Tibial nerve (tissue), 4 donors: ENCODE measurements around the gene FSTL4. TPM values are rescaled to one million over a fixed set of nuclear protein-coding genes. Genes with fewer than 3 reads are reported as not detected.
A peak's percentile ranks its signal among the peaks of the same experiment; 100 is the strongest.

Experiments
- DNase-seq, 2 donors: peaks; one replicate each; pipeline ENCODE4 v3.0.0-alpha.2; 2019; ENCODE audit warnings: low spot score in 2 of 2
- H3K27ac ChIP-seq, 4 donors: fragments of 200-600 bp; sonication (generic) in 3 of 4; one replicate each; pipeline ENCODE4 v1.5.1; 2017 to 2019; ENCODE audit warnings: mild to moderate bottlenecking in 1 of 4
- H3K27me3 ChIP-seq, 2 donors: fragments of 200-600 bp; sonication (generic) in 1 of 2; one replicate each; pipeline versions ENCODE4 v1.5.1 to v1.6.0; 2017 to 2019
- H3K36me3 ChIP-seq, 3 donors: fragments of 200-600 bp; sonication (generic); one replicate each; pipeline ENCODE4 v1.5.1; 2018 to 2019
- H3K4me1 ChIP-seq, 4 donors: fragments of 200-600 bp; sonication (generic) in 3 of 4; one replicate each; pipeline ENCODE4 v1.5.1; 2017 to 2019
- H3K4me3 ChIP-seq, 4 donors: fragments of 200-600 bp; sonication (generic) in 3 of 4; one replicate each; pipeline ENCODE4 v1.5.1; 2017 to 2019; ENCODE audit warnings: mild to moderate bottlenecking in 1 of 4, moderate library complexity in 1 of 4
- H3K9me3 ChIP-seq, 4 donors: fragments of 200-600 bp; sonication (generic) in 3 of 4; one replicate each; pipeline ENCODE4 v1.5.1; 2017 to 2019
- EP300 ChIP-seq, 2 donors: sonication (generic); formaldehyde crosslinking; IDR thresholded peaks; one replicate each; pipeline ENCODE4 v1.6.1; 2017; ENCODE audit warnings: antibody characterized with exemption in 2 of 2, mild to moderate bottlenecking in 1 of 2
- POLR2A ChIP-seq, 2 donors: fragments of 450-650 bp; IDR thresholded peaks; one replicate each; pipeline ENCODE4 v1.6.1; 2017; ENCODE audit warnings: antibody characterized with exemption in 2 of 2, mild to moderate bottlenecking in 2 of 2, moderate library complexity in 2 of 2
- WGBS, 2 donors: methylation state at CpG; one replicate each; pipeline ENCODE4 v1.1.5; 2018; 5-methylcytosine and 5-hydroxymethylcytosine counted together
- total RNA-seq, 4 donors: library from RNA; depleted of rRNA; stranded (reverse); fragments of >200 nt; gene quantifications; one replicate each; pipeline ENCODE4 v1.1.0, GENCODE V29; 2016
- TF ChIP-seq, protein P1 (sequence below), 5 experiments: fragments of 200-600 bp in 3 of 5; fragments of 450-650 bp in 2 of 5; sonication (generic) in 3 of 5; IDR thresholded peaks; one replicate each; pipeline ENCODE4 v1.5.1; 2016 to 2019; ENCODE audit warnings: antibody characterized with exemption in 5 of 5, mild to moderate bottlenecking in 3 of 5, moderate library complexity in 2 of 5

Gene FSTL4
- total RNA-seq, 4 donors from 2014 or later, result 0.22 TPM; not detected in 3

DNA sequence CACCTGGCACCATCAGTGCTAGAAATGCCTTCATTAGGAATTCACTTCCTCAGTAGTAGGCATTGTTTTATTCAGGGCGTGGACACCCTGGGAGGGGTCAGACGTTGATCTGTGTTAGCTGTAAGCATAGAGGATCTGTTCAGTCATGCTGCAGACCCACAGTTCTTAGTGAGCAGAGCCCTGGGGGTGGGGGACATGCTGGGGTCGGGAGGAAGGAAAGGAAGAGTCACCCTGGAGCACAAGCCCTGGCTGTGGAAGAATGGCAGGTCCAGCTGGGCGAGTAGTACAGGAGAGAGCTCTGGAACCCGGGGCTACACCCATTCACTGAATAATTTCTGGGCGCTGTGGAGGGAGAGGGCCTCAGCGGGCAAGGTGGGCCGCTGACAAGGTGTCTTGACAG is 172.5 kb downstream of the FSTL4 start:
- no peak overlapping the region for H3K4me3 ChIP-seq
- no peaks in the 10 kb centered on the region for H3K4me1 ChIP-seq
- H3K27me3 ChIP-seq, result no peaks in the 10 kb centered on the region
- H3K9me3 ChIP-seq, result no peaks in the 10 kb centered on the region
- 70 to 81% methylated on average over 8 of the region's 8 CpGs for WGBS, 2 donors
- no peak for DNase-seq
- H3K27ac ChIP-seq, result peak overlapping the region in 1 of 4 donors; percentile 43
- no peak for TF ChIP-seq POLR2A (IDR thresholded peaks at IDR 0.05)
- TF ChIP-seq EP300 (IDR thresholded peaks at IDR 0.05), result no peak
- TF ChIP-seq, protein P1, sequence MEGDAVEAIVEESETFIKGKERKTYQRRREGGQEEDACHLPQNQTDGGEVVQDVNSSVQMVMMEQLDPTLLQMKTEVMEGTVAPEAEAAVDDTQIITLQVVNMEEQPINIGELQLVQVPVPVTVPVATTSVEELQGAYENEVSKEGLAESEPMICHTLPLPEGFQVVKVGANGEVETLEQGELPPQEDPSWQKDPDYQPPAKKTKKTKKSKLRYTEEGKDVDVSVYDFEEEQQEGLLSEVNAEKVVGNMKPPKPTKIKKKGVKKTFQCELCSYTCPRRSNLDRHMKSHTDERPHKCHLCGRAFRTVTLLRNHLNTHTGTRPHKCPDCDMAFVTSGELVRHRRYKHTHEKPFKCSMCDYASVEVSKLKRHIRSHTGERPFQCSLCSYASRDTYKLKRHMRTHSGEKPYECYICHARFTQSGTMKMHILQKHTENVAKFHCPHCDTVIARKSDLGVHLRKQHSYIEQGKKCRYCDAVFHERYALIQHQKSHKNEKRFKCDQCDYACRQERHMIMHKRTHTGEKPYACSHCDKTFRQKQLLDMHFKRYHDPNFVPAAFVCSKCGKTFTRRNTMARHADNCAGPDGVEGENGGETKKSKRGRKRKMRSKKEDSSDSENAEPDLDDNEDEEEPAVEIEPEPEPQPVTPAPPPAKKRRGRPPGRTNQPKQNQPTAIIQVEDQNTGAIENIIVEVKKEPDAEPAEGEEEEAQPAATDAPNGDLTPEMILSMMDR (IDR thresholded peaks at IDR 0.05), result no peak
- no peaks in the 10 kb centered on the region for H3K36me3 ChIP-seq

DNA sequence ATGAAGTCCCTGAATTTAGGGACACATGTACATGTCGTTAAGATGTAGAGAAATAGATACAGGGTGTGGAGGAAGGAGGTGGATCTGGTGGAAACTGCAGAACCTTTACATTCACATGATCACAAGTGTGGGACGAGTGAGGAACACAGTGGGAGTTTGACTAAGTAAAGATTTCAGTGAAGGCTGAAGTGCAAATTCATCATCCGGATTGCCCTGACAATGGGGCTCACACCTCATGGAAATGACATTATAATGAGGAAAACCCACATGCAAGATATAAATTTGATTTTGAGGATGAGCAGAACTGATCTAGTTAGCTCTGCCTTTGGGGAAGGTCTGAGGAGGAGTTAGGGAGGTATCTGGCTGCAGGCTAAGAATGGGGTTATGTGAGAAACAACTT is 173.9 kb downstream of the FSTL4 start:
- no peak for TF ChIP-seq EP300 (IDR thresholded peaks at IDR 0.05)
- TF ChIP-seq POLR2A (IDR thresholded peaks at IDR 0.05), result no peak
- TF ChIP-seq, protein P1 (IDR thresholded peaks at IDR 0.05), result no peak
- H3K27me3 ChIP-seq, result no peaks in the 10 kb centered on the region
- 81 to 84% methylated on average over 3 of the region's 3 CpGs for WGBS, 2 donors
- H3K9me3 ChIP-seq, result no peaks in the 10 kb centered on the region
- H3K4me1 ChIP-seq, result no peaks in the 10 kb centered on the region
- H3K36me3 ChIP-seq, result no peaks in the 10 kb centered on the region
- no peak overlapping the region for H3K4me3 ChIP-seq
- H3K27ac ChIP-seq, result no peak overlapping the region
- no peak for DNase-seq

DNA sequence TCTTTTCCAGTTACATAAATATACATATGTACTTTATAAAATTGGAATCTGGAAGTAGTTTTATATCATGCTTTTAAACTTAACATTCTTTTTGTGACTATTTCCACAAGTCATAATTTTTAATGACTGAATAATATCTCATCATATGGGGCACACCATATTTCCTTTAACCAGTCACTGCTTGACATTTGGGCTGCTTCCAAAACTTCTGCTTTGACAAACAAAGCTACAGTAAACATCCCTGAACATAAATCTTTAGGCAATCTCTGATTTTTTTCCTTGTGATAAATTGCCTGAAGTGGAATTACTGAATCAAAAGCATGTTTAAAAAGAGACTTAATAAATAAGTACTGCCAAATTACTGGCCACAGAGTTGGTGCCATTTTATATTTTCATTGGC is 178.0 kb downstream of the FSTL4 start:
- Histone ChIP-seq H3K27me3 (no peaks in the 10 kb centered on the region), H3K36me3 (no peaks in the 10 kb centered on the region), H3K27ac (no peak overlapping the region), H3K4me3 (no peak overlapping the region), H3K4me1 (no peaks in the 10 kb centered on the region), H3K9me3 (no peaks in the 10 kb centered on the region)
- TF ChIP-seq EP300 (IDR thresholded peaks at IDR 0.05), result no peak
- TF ChIP-seq POLR2A (IDR thresholded peaks at IDR 0.05), result no peak
- TF ChIP-seq, protein P1 (IDR thresholded peaks at IDR 0.05), result no peak
- no peak for DNase-seq

DNA sequence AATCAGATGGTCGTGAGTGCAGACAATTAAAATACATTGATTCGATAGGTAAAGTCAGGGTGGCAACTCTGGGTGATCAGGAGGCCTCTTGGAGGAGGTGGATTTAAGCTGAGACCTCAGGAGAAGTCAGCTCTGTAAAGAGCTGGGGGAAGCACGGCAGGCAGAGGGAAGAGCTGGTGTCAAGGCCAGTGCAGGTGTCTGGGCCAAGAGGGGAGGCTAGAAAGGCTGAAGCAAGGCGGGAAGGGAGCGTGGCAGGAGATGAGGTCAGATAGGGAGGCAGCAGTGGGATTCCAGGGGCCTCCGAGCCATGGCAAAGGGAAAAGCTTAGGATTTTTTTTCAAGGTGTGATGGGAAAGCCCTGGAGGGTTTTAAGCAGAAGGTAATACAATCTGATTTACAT is 178.7 kb downstream of the FSTL4 start:
- Histone ChIP-seq H3K4me1 (no peaks in the 10 kb centered on the region), H3K27ac (no peak overlapping the region), H3K36me3 (no peaks in the 10 kb centered on the region), H3K4me3 (no peak overlapping the region), H3K27me3 (no peaks in the 10 kb centered on the region), H3K9me3 (no peaks in the 10 kb centered on the region)
- TF ChIP-seq POLR2A (IDR thresholded peaks at IDR 0.05) (no peak), EP300 (IDR thresholded peaks at IDR 0.05) (no peak)
- TF ChIP-seq, protein P1 (IDR thresholded peaks at IDR 0.05), result no peak
- DNase-seq, result no peak
- WGBS, 2 donors, result 76 to 79% methylated on average over 6 of the region's 6 CpGs

DNA sequence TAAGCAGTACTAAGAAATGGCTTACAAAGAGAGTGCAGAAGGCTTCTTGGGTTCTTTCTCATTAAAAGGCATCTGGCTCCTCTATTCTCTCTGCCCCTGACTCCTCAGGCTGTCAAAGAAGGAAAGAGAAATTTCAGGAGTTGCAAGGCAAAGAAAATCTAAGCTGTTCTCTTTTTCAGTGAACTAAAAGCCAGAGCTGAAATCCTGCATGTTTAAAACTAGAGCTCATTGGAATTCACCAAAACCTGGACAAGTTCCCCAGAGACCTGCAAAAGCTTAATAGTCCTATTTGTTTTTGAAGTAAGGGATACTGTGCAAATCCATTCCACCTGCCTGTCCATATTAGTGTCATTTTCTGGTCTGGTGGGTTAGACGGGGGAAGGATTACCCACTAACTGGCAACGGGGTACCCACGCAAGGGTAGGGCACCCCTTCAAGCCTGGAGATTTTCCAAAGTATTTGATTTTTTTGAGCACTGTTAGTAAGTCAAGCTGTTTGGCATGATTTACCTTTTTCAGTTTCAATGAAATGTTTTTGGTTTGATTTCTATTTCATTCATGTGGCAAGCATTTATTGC is 179.3 kb downstream of the FSTL4 start:
- DNase-seq, result no peak

More for the DNA sequence above, 179.3 kb downstream of the FSTL4 start:
- H3K4me3 ChIP-seq, result no peak overlapping the region
- H3K27ac ChIP-seq, result no peak overlapping the region
- no peaks in the 10 kb centered on the region for H3K27me3 ChIP-seq
- no peaks in the 10 kb centered on the region for H3K4me1 ChIP-seq
- TF ChIP-seq, protein P1 (IDR thresholded peaks at IDR 0.05), result no peak
- TF ChIP-seq EP300 (IDR thresholded peaks at IDR 0.05) (no peak), POLR2A (IDR thresholded peaks at IDR 0.05) (no peak)
- WGBS, 2 donors, result 76 to 80% methylated on average over 3 of the region's 3 CpGs
- no peaks in the 10 kb centered on the region for H3K9me3 ChIP-seq
- H3K36me3 ChIP-seq, result no peaks in the 10 kb centered on the region
